Natural killer cell (primary cell): Measurements from ENCODE around the gene SLC5A12. TPM values are rescaled to one million over a fixed set of nuclear protein-coding genes. Genes with fewer than 3 reads are reported as not detected.

Experiments used
- ATAC-seq, 3 donors: fragments of 150-1000 bp in 2 of 3; fragments of 200-7000 bp in 1 of 3; cut with Tn5 transposase; 1 replicate in 1 of 3; 2 replicates in 2 of 3; pipeline ENCODE4 v1.10.0; 2021; ENCODE audit warnings: mild to moderate bottlenecking in 2 of 3, moderate library complexity in 2 of 3
- DNase-seq, 2 donors: peaks; one replicate each; pipeline versions ENCODE4 v3.0.0 to v3.0.0-alpha.2; 2013 to 2021; ENCODE audit warnings: mixed read lengths in 1 of 2
- H3K27ac ChIP-seq: one replicate; pipeline ENCODE4 v1.5.1; 2013; ENCODE audit warnings: mild to moderate bottlenecking, low read length
- H3K27me3 ChIP-seq: one replicate; pipeline ENCODE4 v1.6.1; 2013; ENCODE audit warnings: low read length; ENCODE audit not compliant: control insufficient read depth, insufficient read depth
- H3K36me3 ChIP-seq: one replicate; pipeline ENCODE4 v1.6.1; 2013; ENCODE audit warnings: low read length; ENCODE audit not compliant: control insufficient read depth, insufficient read depth
- H3K4me1 ChIP-seq: one replicate; pipeline ENCODE4 v1.6.1; 2013; ENCODE audit warnings: low read length; ENCODE audit not compliant: control insufficient read depth, insufficient read depth
- H3K4me3 ChIP-seq: one replicate; pipeline ENCODE4 v1.5.1; 2013; ENCODE audit warnings: low read length
- H3K9me3 ChIP-seq: one replicate; pipeline ENCODE4 v1.6.1; 2013; ENCODE audit warnings: low read length; ENCODE audit not compliant: control insufficient read depth, insufficient read depth
- H3K27ac Mint-ChIP-seq, 2 donors: one replicate each; pipeline ENCODE4 v1.8.0; 2022; ENCODE audit warnings: mild to moderate bottlenecking in 2 of 2, mixed read lengths in 2 of 2, moderate library complexity in 1 of 2
- H3K27me3 Mint-ChIP-seq, 2 donors: one replicate each; pipeline ENCODE4 v1.8.0; 2022; ENCODE audit warnings: low read depth in 2 of 2, mixed read lengths in 2 of 2
- H3K36me3 Mint-ChIP-seq: one replicate; pipeline ENCODE4 v1.8.0; 2022; ENCODE audit warnings: mixed read lengths
- H3K4me1 Mint-ChIP-seq, 2 donors: one replicate each; pipeline ENCODE4 v1.8.0; 2022; ENCODE audit warnings: mixed read lengths in 2 of 2
- H3K4me3 Mint-ChIP-seq: one replicate; pipeline ENCODE4 v1.8.0; 2022; ENCODE audit warnings: mild to moderate bottlenecking, moderate library complexity, mixed read lengths
- H3K9me3 Mint-ChIP-seq, 2 donors: one replicate each; pipeline ENCODE4 v1.8.0; 2022; ENCODE audit warnings: mixed read lengths in 2 of 2
- WGBS: methylation state at CpG from one replicate; pipeline ENCODE4 v1.1.7; 2013; ENCODE audit warnings: missing lambda C conversion rate; ENCODE audit not compliant: insufficient coverage; 5-methylcytosine and 5-hydroxymethylcytosine counted together
- intact Hi-C: fragments of 100-400 bp; cut with micrococcal nuclease; formaldehyde crosslinking; loops from one replicate; pipeline ENCODE4 v1.14.2; 2022
- total RNA-seq, 4 donors: library from RNA; stranded (reverse); fragments of 120-200 nt in 1 of 4; gene quantifications; one replicate each; pipeline versions ENCODE4 v1.2.3 to v1.2.4, GENCODE V29; 2013 to 2022
- TF ChIP-seq, protein P1 (sequence below): fragments of 200-600 bp; IDR thresholded peaks from one replicate; pipeline ENCODE4 v1.8.0; 2022; ENCODE audit warnings: antibody characterized with exemption

The SLC5A12 gene
- total RNA-seq, 3 donors from 2014 or later (not counting 1 experiment from before 2014, with no cell fraction given) = not detected

DNA sequence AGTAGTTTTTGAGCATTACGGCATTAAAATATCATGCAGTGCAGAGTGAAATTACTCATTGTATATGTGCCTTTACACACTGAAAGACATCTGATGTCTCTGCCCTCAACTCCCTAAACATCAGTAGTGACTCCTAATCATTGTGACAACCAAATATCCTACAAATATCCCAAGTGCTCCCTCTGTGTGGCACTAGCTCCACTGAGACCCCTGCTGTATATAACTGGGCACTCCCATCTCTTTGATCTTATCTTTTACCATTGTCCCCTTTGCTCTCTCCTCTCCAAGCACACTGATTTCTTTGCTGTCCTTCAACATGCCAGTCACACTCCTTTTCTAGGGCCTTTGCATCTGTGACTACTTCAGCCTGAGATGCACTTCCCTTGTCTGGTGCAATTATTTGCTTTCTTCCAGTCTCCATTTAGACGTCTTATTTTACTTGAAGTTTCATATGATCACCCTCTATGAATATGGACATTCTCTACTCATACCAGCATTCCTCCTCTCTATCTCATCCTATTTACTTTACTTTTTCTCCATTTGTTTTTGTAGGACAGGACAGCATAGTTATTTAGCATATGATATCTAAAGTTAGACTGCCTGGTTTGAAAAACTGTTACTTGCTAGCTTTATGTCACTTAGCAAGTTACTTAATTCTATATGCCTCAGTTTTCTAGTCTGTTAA lies 2.4 kb downstream of the SLC5A12 start:
- no peaks in the 10 kb centered on the region for H3K36me3 Mint-ChIP-seq
- no peak overlapping the region for H3K27ac Mint-ChIP-seq
- H3K9me3 Mint-ChIP-seq = peaks cover 7 to 15% of the 10 kb centered on the region in 2 donors
- TF ChIP-seq, protein P1, sequence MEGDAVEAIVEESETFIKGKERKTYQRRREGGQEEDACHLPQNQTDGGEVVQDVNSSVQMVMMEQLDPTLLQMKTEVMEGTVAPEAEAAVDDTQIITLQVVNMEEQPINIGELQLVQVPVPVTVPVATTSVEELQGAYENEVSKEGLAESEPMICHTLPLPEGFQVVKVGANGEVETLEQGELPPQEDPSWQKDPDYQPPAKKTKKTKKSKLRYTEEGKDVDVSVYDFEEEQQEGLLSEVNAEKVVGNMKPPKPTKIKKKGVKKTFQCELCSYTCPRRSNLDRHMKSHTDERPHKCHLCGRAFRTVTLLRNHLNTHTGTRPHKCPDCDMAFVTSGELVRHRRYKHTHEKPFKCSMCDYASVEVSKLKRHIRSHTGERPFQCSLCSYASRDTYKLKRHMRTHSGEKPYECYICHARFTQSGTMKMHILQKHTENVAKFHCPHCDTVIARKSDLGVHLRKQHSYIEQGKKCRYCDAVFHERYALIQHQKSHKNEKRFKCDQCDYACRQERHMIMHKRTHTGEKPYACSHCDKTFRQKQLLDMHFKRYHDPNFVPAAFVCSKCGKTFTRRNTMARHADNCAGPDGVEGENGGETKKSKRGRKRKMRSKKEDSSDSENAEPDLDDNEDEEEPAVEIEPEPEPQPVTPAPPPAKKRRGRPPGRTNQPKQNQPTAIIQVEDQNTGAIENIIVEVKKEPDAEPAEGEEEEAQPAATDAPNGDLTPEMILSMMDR = no peak
- no peak overlapping the region for H3K4me3 Mint-ChIP-seq
- H3K4me1 Mint-ChIP-seq = no peaks in the 10 kb centered on the region
- no peak for ATAC-seq
- DNase-seq = no peak
- intact Hi-C loops = no loop called here
- Histone ChIP-seq H3K27ac (no peak overlapping the region), H3K27me3 (no peaks in the 10 kb centered on the region), H3K4me3 (no peak overlapping the region), H3K9me3 (no peaks in the 10 kb centered on the region), H3K4me1 (no peaks in the 10 kb centered on the region), H3K36me3 (no peaks in the 10 kb centered on the region)
- no peaks in the 10 kb centered on the region for H3K27me3 Mint-ChIP-seq
- 94% methylated on average over 2 of the region's 2 CpGs for WGBS

DNA sequence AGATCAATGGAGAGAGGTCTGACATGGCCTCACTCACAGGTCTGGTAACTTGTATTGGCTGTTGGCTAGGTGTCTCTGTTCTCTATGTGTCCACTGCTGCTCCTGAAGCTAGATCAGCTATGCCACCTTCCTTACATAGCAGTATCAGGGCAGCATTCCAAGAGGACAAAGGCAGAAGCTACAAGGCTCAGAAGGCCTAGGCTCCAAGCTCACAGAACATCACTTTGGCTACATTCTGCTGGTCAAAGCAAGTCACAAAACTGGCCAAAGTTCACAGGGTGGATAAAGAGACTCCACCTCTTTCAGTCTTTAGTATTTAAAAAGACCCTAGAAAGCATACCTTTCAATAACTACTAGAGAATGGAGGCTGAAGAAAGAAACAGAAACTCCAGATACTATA lies 4.1 kb downstream of the SLC5A12 start:
- Mint-ChIP-seq H3K27ac (no peak overlapping the region), H3K9me3 (peaks cover 10 to 13% of the 10 kb centered on the region in 2 donors), H3K36me3 (no peaks in the 10 kb centered on the region), H3K4me3 (no peak overlapping the region), H3K4me1 (no peaks in the 10 kb centered on the region), H3K27me3 (no peaks in the 10 kb centered on the region)
- H3K9me3 ChIP-seq = no peaks in the 10 kb centered on the region
- H3K27ac ChIP-seq = no peak overlapping the region
- no peaks in the 10 kb centered on the region for H3K36me3 ChIP-seq
- no peak overlapping the region for H3K4me3 ChIP-seq
- intact Hi-C loops = no loop called here
- TF ChIP-seq, protein P1 = no peak
- H3K27me3 ChIP-seq = no peaks in the 10 kb centered on the region
- ATAC-seq = no peak
- H3K4me1 ChIP-seq = no peaks in the 10 kb centered on the region
- DNase-seq = no peak

DNA sequence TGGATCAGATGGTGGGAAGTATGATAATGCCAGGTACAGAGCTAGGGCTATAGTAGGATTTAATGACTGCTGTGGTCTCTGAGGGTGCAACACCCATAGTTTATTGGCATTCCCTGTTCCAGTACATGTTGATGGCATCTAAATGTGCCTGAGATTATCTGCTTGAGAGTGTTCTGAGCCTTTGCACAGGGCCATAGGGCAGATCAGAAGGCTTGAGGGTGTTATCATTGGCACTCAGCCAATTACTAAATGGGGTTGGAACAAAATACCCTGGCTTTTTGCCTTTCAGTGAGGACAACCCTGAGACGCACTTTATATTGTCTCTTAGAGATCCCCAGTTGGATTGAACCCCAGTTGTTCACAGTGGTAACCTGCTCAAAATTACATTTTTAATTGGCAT lies 6.7 kb downstream of the SLC5A12 start:
- Histone ChIP-seq H3K4me1 (no peaks in the 10 kb centered on the region), H3K36me3 (no peaks in the 10 kb centered on the region), H3K27me3 (no peaks in the 10 kb centered on the region), H3K27ac (no peak overlapping the region), H3K9me3 (no peaks in the 10 kb centered on the region), H3K4me3 (no peak overlapping the region)
- Mint-ChIP-seq H3K4me3 (no peak overlapping the region), H3K36me3 (no peaks in the 10 kb centered on the region), H3K27ac (no peak overlapping the region), H3K4me1 (no peaks in the 10 kb centered on the region), H3K27me3 (no peaks in the 10 kb centered on the region), H3K9me3 (peaks cover 11 to 19% of the 10 kb centered on the region in 2 donors)
- WGBS = 73% methylated on average over 1 of the region's 1 CpG
- DNase-seq (no peak), ATAC-seq (no peak)
- TF ChIP-seq, protein P1 = no peak
- intact Hi-C loops = no loop called here

DNA sequence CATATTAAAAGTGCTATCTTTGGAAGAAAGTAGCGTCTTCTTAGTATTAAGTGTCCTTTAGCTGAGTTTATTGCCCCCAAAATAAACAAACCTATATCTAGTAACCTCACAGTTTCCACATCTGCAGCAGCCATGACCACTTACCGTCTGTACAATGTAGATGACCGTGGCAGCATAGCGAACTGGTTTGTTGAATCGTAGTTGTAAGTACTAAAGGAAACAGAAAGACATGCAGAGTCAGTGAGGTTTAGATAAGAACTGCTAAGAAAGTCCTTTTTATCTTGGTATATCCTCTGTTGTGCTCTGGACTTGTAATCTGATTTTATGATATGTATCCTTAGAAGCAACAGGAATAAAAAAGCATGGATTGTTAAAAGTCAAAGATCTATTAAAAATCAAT lies 9.4 kb downstream of the SLC5A12 start:
- Histone ChIP-seq H3K9me3 (no peaks in the 10 kb centered on the region), H3K4me1 (no peaks in the 10 kb centered on the region), H3K27ac (no peak overlapping the region), H3K27me3 (no peaks in the 10 kb centered on the region), H3K4me3 (no peak overlapping the region), H3K36me3 (no peaks in the 10 kb centered on the region)
- Mint-ChIP-seq H3K4me1 (no peaks in the 10 kb centered on the region), H3K27ac (no peak overlapping the region), H3K9me3 (peaks cover 13 to 15% of the 10 kb centered on the region in 2 donors), H3K4me3 (no peak overlapping the region), H3K27me3 (no peaks in the 10 kb centered on the region), H3K36me3 (no peaks in the 10 kb centered on the region)
- DNase-seq (no peak), ATAC-seq (no peak)
- TF ChIP-seq, protein P1 = no peak
- intact Hi-C loops = no loop called here
- WGBS = 57% methylated on average over 4 of the region's 5 CpGs
